Keratinocyte (primary cell): ENCODE data around the gene UPP1. TPM values are rescaled to one million over a fixed set of nuclear protein-coding genes. Genes with fewer than 3 reads are reported as not detected.

Experiments
- DNase-seq: peaks from one replicate; pipeline ENCODE4 v3.0.0-alpha.2; 2011; ENCODE audit warnings: low read depth, missing footprints, low spot score
- FAIRE-seq: peaks from 2 replicates; lab custom pipeline; 2011; peaks lifted over from hg19 to GRCh38; lab: Jason Lieb, UNC
- H2AFZ ChIP-seq: 2 replicates; pipeline ENCODE4 v1.6.0; 2012; ENCODE audit warnings: low read length, control low read depth, inconsistent platforms; ENCODE audit not compliant: control insufficient read depth
- H3K27ac ChIP-seq: 2 replicates; pipeline ENCODE4 v1.5.1; 2011; ENCODE audit warnings: low read length; ENCODE audit not compliant: control insufficient read depth, insufficient read depth
- H3K27me3 ChIP-seq: 3 replicates; pipeline ENCODE4 v1.6.0; 2011; ENCODE audit warnings: low read length; ENCODE audit not compliant: control insufficient read depth, insufficient read depth; ENCODE audit errors: extremely low read depth
- H3K36me3 ChIP-seq, 2 experiments: 2 replicates in 1 of 2; 3 replicates in 1 of 2; pipeline ENCODE4 v1.5.1; 2011; ENCODE audit warnings: low read length in 2 of 2, mild to moderate bottlenecking in 1 of 2; ENCODE audit not compliant: control insufficient read depth in 2 of 2, insufficient read depth in 2 of 2; ENCODE audit errors: extremely low read depth in 1 of 2
- H3K4me1 ChIP-seq: 3 replicates; pipeline ENCODE4 v1.5.1; 2011; ENCODE audit warnings: low read length; ENCODE audit not compliant: control insufficient read depth, insufficient read depth; ENCODE audit errors: extremely low read depth
- H3K4me2 ChIP-seq: 3 replicates; pipeline ENCODE4 v1.6.0; 2011; ENCODE audit warnings: low read depth, low read length; ENCODE audit not compliant: control insufficient read depth, insufficient read depth; ENCODE audit errors: extremely low read depth
- H3K4me3 ChIP-seq, 3 experiments: fragments of 200-600 bp in 1 of 3; sonication (generic) in 1 of 3; 2 replicates in 2 of 3; 3 replicates in 1 of 3; pipeline ENCODE4 v1.5.1; 2011 to 2016; ENCODE audit warnings: low read length in 3 of 3, mild to moderate bottlenecking in 3 of 3, control low read depth in 2 of 3, inconsistent platforms in 1 of 3, low read depth in 1 of 3, mixed read lengths in 1 of 3, mixed run types in 1 of 3, moderate library complexity in 1 of 3; ENCODE audit not compliant: control insufficient read depth in 2 of 3, insufficient read depth in 2 of 3; ENCODE audit errors: extremely low read depth in 1 of 3
- H3K79me2 ChIP-seq: 2 replicates; pipeline ENCODE4 v1.6.0; 2012; ENCODE audit warnings: low read length; ENCODE audit not compliant: control insufficient read depth, insufficient read depth
- H3K9ac ChIP-seq: 3 replicates; pipeline ENCODE4 v1.6.0; 2011; ENCODE audit warnings: low read length; ENCODE audit not compliant: control insufficient read depth, insufficient read depth; ENCODE audit errors: extremely low read depth
- H3K9me1 ChIP-seq: 3 replicates; pipeline ENCODE4 v1.6.0; 2011; ENCODE audit warnings: low read length; ENCODE audit not compliant: control insufficient read depth, insufficient read depth; ENCODE audit errors: extremely low read depth
- H3K9me3 ChIP-seq: 2 replicates; pipeline ENCODE4 v1.5.1; 2012; ENCODE audit warnings: low read depth, low read length; ENCODE audit not compliant: control insufficient read depth
- H4K20me1 ChIP-seq: 3 replicates; pipeline ENCODE4 v1.6.0; 2011; ENCODE audit warnings: low read length; ENCODE audit not compliant: control insufficient read depth, insufficient read depth; ENCODE audit errors: extremely low read depth
- EZH2 ChIP-seq: IDR thresholded peaks from one replicate; pipeline ENCODE4 v1.6.1; 2012; ENCODE audit warnings: inconsistent platforms, mild to moderate bottlenecking, low read length, moderate library complexity
- dilution Hi-C: fragments of 300-500 bp; cut with MboI; formaldehyde crosslinking; loops from one replicate; pipeline ENCODE4 v1.7.0; 2020; ENCODE audit warnings: low sequenced_read_pairs; ENCODE audit not compliant: extremely low pct_ligation_motif_present
- polyA plus RNA-seq, 5 experiments: library from polyadenylated mRNA; depleted of rRNA in 3 of 5; stranded (reverse) in 3 of 5; stranded (forward) in 1 of 5; unstranded in 1 of 5; fragments of >200 nt; gene quantifications; 1 replicate in 1 of 5; 2 replicates in 3 of 5; 3 replicates in 1 of 5; pipeline versions ENCODE4 v1.2.1 to v1.2.3, GENCODE V29; 2011 to 2012; ENCODE audit warnings: missing spikeins in 2 of 5, low read depth in 1 of 5, low replicate concordance in 1 of 5
- TF ChIP-seq, protein P1 (sequence below), 3 experiments: IDR thresholded peaks in 1 of 3; conservative IDR thresholded peaks in 1 of 3; optimal IDR thresholded peaks in 1 of 3; 2 replicates in 2 of 3; 3 replicates in 1 of 3; pipeline versions ENCODE3 to v1.5.1; 2011; ENCODE audit warnings: low read length in 3 of 3, mild to moderate bottlenecking in 3 of 3, moderate library complexity in 2 of 3, control low read depth in 1 of 3, inconsistent platforms in 1 of 3; ENCODE audit not compliant: insufficient read depth in 2 of 3; ENCODE audit errors: extremely low read depth in 1 of 3

The UPP1 gene
- polyA plus RNA-seq, 1 donor (not counting 4 experiments of a cell fraction or from before 2014, with no cell fraction given), result 202 TPM

GRCh38 chr7:48107926-48108472 lies 18.9 kb downstream of the UPP1 start:
- Histone ChIP-seq H3K4me2 (no peak overlapping the region), H3K4me1 (peaks cover 4% of the 10 kb centered on the region), H3K79me2 (no peaks in the 10 kb centered on the region), H3K4me3 (no peak overlapping the region), H3K9me3 (no peaks in the 10 kb centered on the region), H3K27me3 (no peaks in the 10 kb centered on the region), H2AFZ (no peak overlapping the region), H3K9ac (no peak overlapping the region), H3K36me3 (peaks cover 40 to 53% of the 10 kb centered on the region in 2 experiments), H3K9me1 (no peaks in the 10 kb centered on the region), H3K27ac (no peak overlapping the region), H4K20me1 (peaks cover 19% of the 10 kb centered on the region)
- FAIRE-seq, result no peak
- DNase-seq, result no peak
- dilution Hi-C loops, result no loop called here
- no peak for TF ChIP-seq EZH2

GRCh38 chr7:48108959-48109847 lies 20.1 kb downstream of the UPP1 start:
- Histone ChIP-seq H3K36me3 (peaks cover 31 to 41% of the 10 kb centered on the region in 2 experiments), H3K9ac (no peak overlapping the region), H4K20me1 (peaks cover 16% of the 10 kb centered on the region), H3K27ac (no peak overlapping the region), H3K9me3 (no peaks in the 10 kb centered on the region), H3K79me2 (no peaks in the 10 kb centered on the region), H3K4me2 (no peak overlapping the region), H3K27me3 (no peaks in the 10 kb centered on the region), H2AFZ (no peak overlapping the region), H3K4me3 (no peak overlapping the region), H3K4me1 (peaks cover 9% of the 10 kb centered on the region), H3K9me1 (no peaks in the 10 kb centered on the region)
- dilution Hi-C loops, result no loop called here
- DNase-seq, result no peak
- FAIRE-seq, result no peak
- no peak for TF ChIP-seq EZH2
- TF ChIP-seq, protein P1, sequence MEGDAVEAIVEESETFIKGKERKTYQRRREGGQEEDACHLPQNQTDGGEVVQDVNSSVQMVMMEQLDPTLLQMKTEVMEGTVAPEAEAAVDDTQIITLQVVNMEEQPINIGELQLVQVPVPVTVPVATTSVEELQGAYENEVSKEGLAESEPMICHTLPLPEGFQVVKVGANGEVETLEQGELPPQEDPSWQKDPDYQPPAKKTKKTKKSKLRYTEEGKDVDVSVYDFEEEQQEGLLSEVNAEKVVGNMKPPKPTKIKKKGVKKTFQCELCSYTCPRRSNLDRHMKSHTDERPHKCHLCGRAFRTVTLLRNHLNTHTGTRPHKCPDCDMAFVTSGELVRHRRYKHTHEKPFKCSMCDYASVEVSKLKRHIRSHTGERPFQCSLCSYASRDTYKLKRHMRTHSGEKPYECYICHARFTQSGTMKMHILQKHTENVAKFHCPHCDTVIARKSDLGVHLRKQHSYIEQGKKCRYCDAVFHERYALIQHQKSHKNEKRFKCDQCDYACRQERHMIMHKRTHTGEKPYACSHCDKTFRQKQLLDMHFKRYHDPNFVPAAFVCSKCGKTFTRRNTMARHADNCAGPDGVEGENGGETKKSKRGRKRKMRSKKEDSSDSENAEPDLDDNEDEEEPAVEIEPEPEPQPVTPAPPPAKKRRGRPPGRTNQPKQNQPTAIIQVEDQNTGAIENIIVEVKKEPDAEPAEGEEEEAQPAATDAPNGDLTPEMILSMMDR (optimal IDR thresholded peaks at IDR 0.05 in 1 of 3, IDR thresholded peaks at IDR 0.05 in 1 of 3, conservative IDR thresholded peaks at IDR 0.05 in 1 of 3; ENCODE audit: extremely low read depth in 1 of 3, insufficient read depth in 2 of 3, low read length in 3 of 3), result no peak
